GM12891 (cell line): ENCODE results near the gene C11orf24.

Experiments
- DNase-seq: peaks from one replicate; pipeline ENCODE4 v3.0.0; 2011; ENCODE audit warnings: low spot score; ENCODE audit not compliant: insufficient read length
- FAIRE-seq: peaks from 2 replicates; lab custom pipeline; 2011; peaks lifted over from hg19 to GRCh38; lab: Jason Lieb, UNC
- PAX5 ChIP-seq: IDR thresholded peaks from 2 replicates; pipeline ENCODE4 v1.6.1; 2011; ENCODE audit warnings: low read length, moderate library complexity, mild to moderate bottlenecking; ENCODE audit not compliant: insufficient read depth, severe bottlenecking
- POLR2A ChIP-seq: IDR thresholded peaks from 2 replicates; pipeline ENCODE4 v1.6.1; 2011; ENCODE audit warnings: low read depth, low read length, control low read depth
- POLR2AphosphoS5 ChIP-seq: IDR thresholded peaks from 2 replicates; pipeline ENCODE4 v1.6.1; 2011; ENCODE audit warnings: low read depth, low read length, control low read depth
- POU2F2 ChIP-seq: IDR thresholded peaks from 2 replicates; pipeline ENCODE4 v1.6.1; 2011; ENCODE audit warnings: low read depth, mild to moderate bottlenecking, control low read depth, low read length, moderate library complexity
- SPI1 ChIP-seq: IDR thresholded peaks from 2 replicates; pipeline ENCODE4 v1.6.1; 2011; ENCODE audit warnings: low read depth, low read length, control low read depth
- TAF1 ChIP-seq: IDR thresholded peaks from 2 replicates; pipeline ENCODE4 v1.6.1; 2011; ENCODE audit warnings: low read depth, low read length, control low read depth

C11orf24 gene

GRCh38 chr11:68273026-68273738 lies 1.4 kb upstream of the C11orf24 start:
- TF ChIP-seq TAF1 = no peak
- TF ChIP-seq POU2F2 = no peak
- no peak for TF ChIP-seq SPI1
- TF ChIP-seq PAX5 = no peak
- TF ChIP-seq POLR2AphosphoS5 = no peak
- TF ChIP-seq POLR2A = no peak
- no peak for FAIRE-seq

GRCh38 chr11:68271023-68271780 lies 571 bp downstream of the C11orf24 start:
- DNase-seq (no peak), FAIRE-seq (peak; percentile 69)
- TF ChIP-seq TAF1 = 0 out of 2 replicates have a peak, but pooled peaks have one; percentile 20
- TF ChIP-seq POU2F2 = peak; percentile 69
- TF ChIP-seq POLR2AphosphoS5 = no peak; the same call in 1 of the 2 replicates

More at GRCh38 chr11:68273026-68273738, 1.4 kb upstream of the C11orf24 start:
- DNase-seq = no peak

- no peak for TF ChIP-seq PAX5
- DNase-seq (no peak), FAIRE-seq (no peak)
Measured at GRCh38 chr11:68270196-68271022, 1.4 kb downstream of the C11orf24 start.

GRCh38 chr11:68269414-68270081 lies 2.2 kb downstream of the C11orf24 start:
- TF ChIP-seq SPI1 (no peak), POLR2AphosphoS5 (no peak), POLR2A (0 out of 2 replicates have a peak, but pooled peaks have one; percentile 16), PAX5 (no peak), POU2F2 (no peak), TAF1 (no peak)
- DNase-seq = no peak
- FAIRE-seq = no peak

- DNase-seq (no peak), FAIRE-seq (no peak)
- TF ChIP-seq POU2F2 (no peak), PAX5 (no peak), POLR2A (no peak), TAF1 (no peak), POLR2AphosphoS5 (no peak), SPI1 (no peak)
Measured at GRCh38 chr11:68267881-68268240, 3.9 kb downstream of the C11orf24 start.

GRCh38 chr11:68266936-68267880 lies 4.6 kb downstream of the C11orf24 start:
- FAIRE-seq (peak; percentile 13), DNase-seq (no peak)
- TF ChIP-seq POLR2AphosphoS5 = no peak
- no peak for TF ChIP-seq POU2F2
- TF ChIP-seq PAX5 = no peak
- TF ChIP-seq SPI1 = no peak
- no peak for TF ChIP-seq POLR2A
- no peak for TF ChIP-seq TAF1

- TF ChIP-seq PAX5 = no peak
- TF ChIP-seq POU2F2 = peak; percentile 36; the same call in 1 of the 2 replicates
- no peak for TF ChIP-seq TAF1
- TF ChIP-seq POLR2AphosphoS5 = no peak
- TF ChIP-seq SPI1 = peak; percentile 96
- no peak for TF ChIP-seq POLR2A
- peak; percentile 79 for FAIRE-seq
- peak; percentile 73 for DNase-seq
Measured at GRCh38 chr11:68266121-68266891, 5.5 kb downstream of the C11orf24 start.
